CD4-positive, alpha-beta T cell treated with Interleukin-10 for 1 hour (primary cell): ENCODE measurements around the gene CKS1B.

Experiments
- DNase-seq: peaks from one replicate; pipeline ENCODE4 v3.0.0-alpha.2; 2020

The CKS1B gene

GRCh38 chr1:154945962-154946850 is 28.3 kb upstream of the CKS1B start:
- DNase-seq = no peak

- no peak for DNase-seq
These were observed 26.4 kb upstream of the CKS1B start for GRCh38 chr1:154948079-154948478.

- DNase-seq = peak; percentile 82
These were observed 22.4 kb upstream of the CKS1B start for GRCh38 chr1:154951901-154952657.

- no peak for DNase-seq
These were observed 21.8 kb upstream of the CKS1B start for GRCh38 chr1:154952664-154953063.

- DNase-seq = no peak
These were observed 20.9 kb upstream of the CKS1B start for GRCh38 chr1:154953611-154954038.

GRCh38 chr1:154954541-154954940 is 19.9 kb upstream of the CKS1B start:
- no peak for DNase-seq

- DNase-seq = peak; percentile 98
These were observed 19.3 kb upstream of the CKS1B start for GRCh38 chr1:154955039-154955717.

GRCh38 chr1:154955718-154956543 is 18.6 kb upstream of the CKS1B start, which contains the start of gene PBXIP1:
PBXIP1 (minus strand) TSS chr1:154956099; CDS start chr1:154953721, 2,378 bp downstream.
- DNase-seq = peak; percentile 97

- no peak for DNase-seq
These were observed 17.9 kb upstream of the CKS1B start for GRCh38 chr1:154956544-154956941.

GRCh38 chr1:154957091-154957657 is 17.3 kb upstream of the CKS1B start:
- no peak for DNase-seq

GRCh38 chr1:154958036-154958435 is 16.4 kb upstream of the CKS1B start:
- DNase-seq = no peak

GRCh38 chr1:154958681-154959425 is 15.6 kb upstream of the CKS1B start:
- DNase-seq = no peak

- DNase-seq = no peak
These were observed 15.1 kb upstream of the CKS1B start for GRCh38 chr1:154959426-154959780.

GRCh38 chr1:154960446-154961136 is 13.9 kb upstream of the CKS1B start:
- no peak for DNase-seq

GRCh38 chr1:154961207-154962155 is 13.0 kb upstream of the CKS1B start, which contains the start of gene PYGO2:
PYGO2 (minus strand) TSS chr1:154961782; CDS start chr1:154961576, 206 bp downstream.
- peak; percentile 86 for DNase-seq

GRCh38 chr1:154962156-154962749 is 12.2 kb upstream of the CKS1B start:
- no peak for DNase-seq

GRCh38 chr1:154962795-154963330 is 11.6 kb upstream of the CKS1B start:
- DNase-seq = no peak

GRCh38 chr1:154963643-154964042 is 10.8 kb upstream of the CKS1B start:
- no peak for DNase-seq

- DNase-seq = no peak
These were observed 10.1 kb upstream of the CKS1B start for GRCh38 chr1:154964359-154964758.
